Calu3 (cell line): Measurements from ENCODE around the gene MESP1. TPM values are rescaled to one million over a fixed set of nuclear protein-coding genes. Genes with fewer than 3 reads are reported as not detected.

ENCODE experiments used
- BruUV-seq: library from RNA; stranded (reverse); fragments of 400-500 nt; replicated peaks from 2 replicates; lab custom pipeline; 2021; lab: Mats Ljungman, UMichigan
- CTCF ChIA-PET: fragments of 300-600 bp; sonication (Branson Sonifier 250); formaldehyde crosslinking; loops from one replicate; lab custom pipeline; 2022; ENCODE audit warnings: antibody characterized with exemption; lab: Charles Lee
- DNase-seq: peaks from one replicate; pipeline ENCODE4 v3.0.0; 2022
- H3K27ac Mint-ChIP-seq: one replicate; pipeline ENCODE4 v1.8.0; 2022; ENCODE audit warnings: mixed read lengths; ENCODE audit not compliant: unreplicated experiment
- H3K27me3 Mint-ChIP-seq: one replicate; pipeline ENCODE4 v1.8.0; 2022; ENCODE audit warnings: mixed read lengths; ENCODE audit not compliant: unreplicated experiment
- H3K36me3 Mint-ChIP-seq: one replicate; pipeline ENCODE4 v1.8.0; 2022; ENCODE audit warnings: mild to moderate bottlenecking, moderate library complexity, mixed read lengths; ENCODE audit not compliant: insufficient read depth, unreplicated experiment
- H3K4me1 Mint-ChIP-seq: one replicate; pipeline ENCODE4 v1.8.0; 2022; ENCODE audit warnings: mild to moderate bottlenecking, low read depth, mixed read lengths; ENCODE audit not compliant: unreplicated experiment
- H3K4me3 Mint-ChIP-seq: one replicate; pipeline ENCODE4 v1.8.0; 2022; ENCODE audit warnings: mild to moderate bottlenecking, low read depth, moderate library complexity, mixed read lengths; ENCODE audit not compliant: unreplicated experiment
- H3K9me3 Mint-ChIP-seq: one replicate; pipeline ENCODE4 v1.8.0; 2022; ENCODE audit warnings: low read depth, mixed read lengths; ENCODE audit not compliant: unreplicated experiment
- intact Hi-C: fragments of 100-400 bp; cut with micrococcal nuclease; formaldehyde crosslinking; loops from one replicate; pipeline ENCODE4 v1.10.0; 2022; ENCODE audit not compliant: unreplicated experiment
- total RNA-seq: library from RNA; stranded (reverse); gene quantifications from 2 replicates; pipeline ENCODE4 v1.2.3, GENCODE V29; 2022
- TF ChIP-seq, protein P1 (sequence below): fragments of 200-600 bp; IDR thresholded peaks from one replicate; pipeline ENCODE4 v1.8.0; 2022; ENCODE audit warnings: antibody characterized with exemption; ENCODE audit not compliant: unreplicated experiment

The MESP1 gene
- total RNA-seq, 1 experiment from 2014 or later: 5.3 TPM

DNA sequence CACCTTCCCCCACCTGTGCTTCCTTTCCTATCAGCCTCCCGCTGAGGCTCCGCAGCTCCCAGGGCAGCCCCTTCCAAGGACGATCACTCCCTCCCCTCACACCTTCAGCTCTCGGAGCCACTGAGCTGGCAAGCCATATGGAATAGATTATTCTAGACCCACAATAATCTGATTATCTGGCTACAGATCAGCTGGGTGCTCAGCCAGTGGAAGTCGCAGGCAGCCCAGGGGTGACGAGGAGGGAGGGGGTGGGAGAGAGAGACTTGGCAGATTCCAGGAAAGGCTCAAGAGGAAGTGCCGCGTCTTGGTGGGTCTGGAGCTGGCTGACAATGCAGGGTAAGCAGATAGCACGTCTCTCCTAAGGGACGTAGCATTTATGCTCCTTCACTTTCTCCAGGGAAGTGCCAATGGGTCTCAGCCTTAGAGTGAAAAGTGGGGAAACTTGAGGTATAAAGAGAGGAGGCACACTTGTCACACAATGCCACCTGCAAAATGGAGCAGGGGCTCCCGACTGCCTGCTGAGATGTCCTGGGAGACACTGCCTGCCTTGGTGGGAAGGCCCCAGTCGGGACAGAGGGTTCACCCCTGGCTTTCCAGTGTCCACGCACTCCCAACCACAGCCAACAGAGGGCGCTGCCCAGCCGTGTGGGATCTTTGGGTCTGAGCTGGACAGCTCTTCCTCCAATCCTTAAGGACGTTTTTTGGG lies 9.4 kb upstream of the MESP1 start:
- Mint-ChIP-seq H3K36me3 (no peaks in the 10 kb centered on the region), H3K27ac (peak overlapping the region; percentile 60), H3K4me1 (peaks cover 38% of the 10 kb centered on the region), H3K27me3 (no peaks in the 10 kb centered on the region), H3K4me3 (peak overlapping the region; percentile 49), H3K9me3 (no peaks in the 10 kb centered on the region)
- TF ChIP-seq, protein P1, sequence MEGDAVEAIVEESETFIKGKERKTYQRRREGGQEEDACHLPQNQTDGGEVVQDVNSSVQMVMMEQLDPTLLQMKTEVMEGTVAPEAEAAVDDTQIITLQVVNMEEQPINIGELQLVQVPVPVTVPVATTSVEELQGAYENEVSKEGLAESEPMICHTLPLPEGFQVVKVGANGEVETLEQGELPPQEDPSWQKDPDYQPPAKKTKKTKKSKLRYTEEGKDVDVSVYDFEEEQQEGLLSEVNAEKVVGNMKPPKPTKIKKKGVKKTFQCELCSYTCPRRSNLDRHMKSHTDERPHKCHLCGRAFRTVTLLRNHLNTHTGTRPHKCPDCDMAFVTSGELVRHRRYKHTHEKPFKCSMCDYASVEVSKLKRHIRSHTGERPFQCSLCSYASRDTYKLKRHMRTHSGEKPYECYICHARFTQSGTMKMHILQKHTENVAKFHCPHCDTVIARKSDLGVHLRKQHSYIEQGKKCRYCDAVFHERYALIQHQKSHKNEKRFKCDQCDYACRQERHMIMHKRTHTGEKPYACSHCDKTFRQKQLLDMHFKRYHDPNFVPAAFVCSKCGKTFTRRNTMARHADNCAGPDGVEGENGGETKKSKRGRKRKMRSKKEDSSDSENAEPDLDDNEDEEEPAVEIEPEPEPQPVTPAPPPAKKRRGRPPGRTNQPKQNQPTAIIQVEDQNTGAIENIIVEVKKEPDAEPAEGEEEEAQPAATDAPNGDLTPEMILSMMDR: peak; percentile 95
- BruUV-seq: no TSS peak
- intact Hi-C loops: loop anchor here (1.0 to 2.0 kb wide), 2 partner anchors 84 to 115 kb away; no protein-coding TSS in a partner anchor
- DNase-seq: peak; percentile 95
- CTCF ChIA-PET: interaction anchor here (0.6 to 3.4 kb wide), 26 partner anchors 9 to 454 kb away, joined by 3 to 166 read pairs (median 5); partner anchors contain the start of genes AP3S2, ARPIN, MESP1 and TICRR

DNA sequence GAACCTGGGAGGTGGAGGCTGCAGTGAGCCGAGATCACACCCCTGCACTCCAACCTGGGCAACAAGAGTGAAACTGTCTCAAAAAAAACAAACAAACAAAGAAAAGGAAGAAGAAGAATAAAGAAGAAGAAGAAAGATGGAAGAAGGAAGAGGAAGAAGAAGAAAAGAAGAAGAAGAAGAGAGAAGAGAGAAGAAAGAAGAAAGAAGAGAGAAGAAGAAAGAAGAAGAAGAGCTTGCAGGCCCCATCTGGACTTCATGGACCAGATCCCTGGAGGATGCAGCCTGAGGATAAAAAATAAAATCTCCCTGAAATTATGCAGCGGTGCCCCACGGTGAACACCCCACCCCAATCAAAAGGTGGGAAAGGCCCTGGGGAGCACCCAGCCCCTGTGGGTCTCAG lies 8.8 kb upstream of the MESP1 start:
- H3K36me3 Mint-ChIP-seq: no peaks in the 10 kb centered on the region
- H3K9me3 Mint-ChIP-seq: no peaks in the 10 kb centered on the region
- H3K4me3 Mint-ChIP-seq: no peak overlapping the region
- DNase-seq: no peak
- intact Hi-C loops: loop anchor here (1.0 to 2.0 kb wide), 2 partner anchors 85 to 115 kb away; no protein-coding TSS in a partner anchor
- TF ChIP-seq, protein P1: no peak
- no peaks in the 10 kb centered on the region for H3K27me3 Mint-ChIP-seq
- peaks cover 44% of the 10 kb centered on the region for H3K4me1 Mint-ChIP-seq
- CTCF ChIA-PET: interaction anchor here (0.7 to 3.4 kb wide), 5 partner anchors 82 to 134 kb away, joined by 3 to 166 read pairs (median 6); partner anchors contain the start of gene AP3S2
- no TSS peak for BruUV-seq
- H3K27ac Mint-ChIP-seq: peak overlapping the region; percentile 17

DNA sequence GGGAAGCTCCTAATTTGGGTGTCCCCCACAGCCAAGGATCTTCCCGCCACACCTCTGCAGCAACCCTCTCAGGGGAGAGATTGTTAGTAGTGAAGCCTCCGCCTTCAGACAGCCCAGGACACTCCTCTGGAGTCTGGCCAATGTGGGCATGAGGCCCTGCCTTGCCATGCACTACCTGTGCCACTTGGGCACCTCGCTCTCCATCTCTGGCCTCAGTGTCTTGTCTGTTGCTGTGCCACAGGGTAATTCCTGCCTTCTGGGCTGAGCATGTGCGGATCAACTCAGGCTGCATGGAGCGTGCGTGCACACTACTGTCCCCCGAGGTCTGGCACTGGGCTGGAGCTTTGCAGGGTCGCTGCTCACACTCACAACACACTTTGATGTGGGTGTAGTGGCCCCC lies 7.9 kb upstream of the MESP1 start:
- Mint-ChIP-seq H3K9me3 (no peaks in the 10 kb centered on the region), H3K36me3 (no peaks in the 10 kb centered on the region), H3K4me3 (no peak overlapping the region), H3K27me3 (no peaks in the 10 kb centered on the region), H3K27ac (no peak overlapping the region), H3K4me1 (peaks cover 50% of the 10 kb centered on the region)
- no peak for DNase-seq
- BruUV-seq: no TSS peak
- intact Hi-C loops: no loop called here
- TF ChIP-seq, protein P1: no peak
- CTCF ChIA-PET: interaction anchor here (1.1 to 2.5 kb wide), 2 partner anchors 87 to 135 kb away, joined by 6 to 11 read pairs; partner anchors contain the start of gene AP3S2

DNA sequence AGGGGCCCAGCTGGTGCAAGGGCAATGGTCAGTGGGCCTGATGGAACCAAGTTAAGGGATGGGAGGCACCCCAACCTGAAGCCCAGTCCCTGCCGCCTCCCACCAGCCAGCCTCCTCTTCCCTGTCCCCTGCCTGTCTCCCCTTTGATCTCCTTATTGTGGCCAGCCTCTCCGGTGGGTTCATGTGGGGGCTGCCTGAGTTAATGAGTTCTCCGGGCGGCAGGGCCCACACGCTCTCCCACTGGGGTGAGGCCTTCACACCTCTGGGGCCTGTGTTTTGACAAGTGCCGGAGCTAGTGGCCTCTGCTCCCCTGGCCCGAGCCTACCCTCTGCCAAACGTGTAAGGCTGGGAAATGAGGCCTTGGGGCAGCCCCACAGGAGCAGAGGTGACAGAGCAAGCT lies 7.2 kb upstream of the MESP1 start:
- intact Hi-C loops: no loop called here
- H3K27ac Mint-ChIP-seq: no peak overlapping the region
- no peak for DNase-seq

More for the DNA sequence above, 7.2 kb upstream of the MESP1 start:
- BruUV-seq: no TSS peak
- H3K27me3 Mint-ChIP-seq: no peaks in the 10 kb centered on the region
- H3K36me3 Mint-ChIP-seq: no peaks in the 10 kb centered on the region
- no peak overlapping the region for H3K4me3 Mint-ChIP-seq
- CTCF ChIA-PET: no interaction called here
- TF ChIP-seq, protein P1: no peak
- no peaks in the 10 kb centered on the region for H3K9me3 Mint-ChIP-seq
- peaks cover 50% of the 10 kb centered on the region for H3K4me1 Mint-ChIP-seq
